ENCODE data around the gene SLC9A8. TPM values are rescaled to one million over a fixed set of nuclear protein-coding genes. Genes with fewer than 3 reads are reported as not detected.

Gene SLC9A8
- total RNA-seq, 5 donors from 2014 or later (not counting 1 experiment from before 2014, with no cell fraction given): 22.2 to 34.2 (median 25.6) TPM

GRCh38 chr20:49909499-49910339, 97.1 kb downstream of the SLC9A8 start:
- POLR2A ChIA-PET: no interaction called here
- no peaks in the 10 kb centered on the region for H3K27me3 Mint-ChIP-seq
- H3K27ac ChIP-seq (ENCODE audit: low read length): no peak overlapping the region
- 93% methylated on average over 21 of the region's 28 CpGs for WGBS (ENCODE audit: insufficient coverage)
- peaks cover 28% of the 10 kb centered on the region for H3K36me3 Mint-ChIP-seq
- H3K4me1 Mint-ChIP-seq: peaks cover 26 to 33% (median 30%) of the 10 kb centered on the region in 3 donors
- H3K4me1 ChIP-seq (ENCODE audit: control insufficient read depth in 1 of 2, extremely low read depth in 1 of 2, insufficient read depth in 2 of 2, low read length in 2 of 2): peaks cover 6 to 17% of the 10 kb centered on the region in 2 experiments
- no peaks in the 10 kb centered on the region for H3K9me3 ChIP-seq
- H3K36me3 ChIP-seq (ENCODE audit: control insufficient read depth in 2 of 2, extremely low read depth in 1 of 2, insufficient read depth in 1 of 2, low read length in 1 of 2): peaks cover 28 to 44% of the 10 kb centered on the region in 2 donors
- no peak overlapping the region for H3K4me3 Mint-ChIP-seq
- H3K9me3 Mint-ChIP-seq: no peaks in the 10 kb centered on the region
- H3K27ac Mint-ChIP-seq: no peak overlapping the region
- H3K27me3 ChIP-seq (replicated peaks in 1 of 2; ENCODE audit: control insufficient read depth in 2 of 2, extremely low read depth in 1 of 2, insufficient read depth in 2 of 2, low read length in 1 of 2): no peaks in the 10 kb centered on the region
- CTCF ChIA-PET: interaction anchor here in 1 of 2 donors (0.8 kb wide), 1 partner anchor 16 kb away, joined by 3 read pairs; no protein-coding TSS in a partner anchor
- DNase-seq: no peak
- no peak overlapping the region for H3K4me3 ChIP-seq (ENCODE audit: control insufficient read depth in 1 of 2, extremely low read depth in 1 of 2, low read length in 1 of 2)
- ATAC-seq (replicated peaks in 1 of 4): no peak

GRCh38 chr20:49910340-49910706, 97.7 kb downstream of the SLC9A8 start:
- peaks cover 6 to 20% of the 10 kb centered on the region in 2 experiments for H3K4me1 ChIP-seq (ENCODE audit: control insufficient read depth in 1 of 2, extremely low read depth in 1 of 2, insufficient read depth in 2 of 2, low read length in 2 of 2)
- Mint-ChIP-seq H3K4me3 (no peak overlapping the region), H3K27me3 (no peaks in the 10 kb centered on the region), H3K9me3 (no peaks in the 10 kb centered on the region), H3K36me3 (peaks cover 22% of the 10 kb centered on the region), H3K4me1 (peaks cover 28 to 34% (median 33%) of the 10 kb centered on the region in 3 donors), H3K27ac (no peak overlapping the region)
- H3K36me3 ChIP-seq (ENCODE audit: control insufficient read depth in 2 of 2, extremely low read depth in 1 of 2, insufficient read depth in 1 of 2, low read length in 1 of 2): peaks cover 24 to 38% of the 10 kb centered on the region in 2 donors
- ATAC-seq (replicated peaks in 1 of 4) (no peak), DNase-seq (no peak)
- no peaks in the 10 kb centered on the region for H3K27me3 ChIP-seq (replicated peaks in 1 of 2; ENCODE audit: control insufficient read depth in 2 of 2, extremely low read depth in 1 of 2, insufficient read depth in 2 of 2, low read length in 1 of 2)
- H3K4me3 ChIP-seq (ENCODE audit: control insufficient read depth in 1 of 2, extremely low read depth in 1 of 2, low read length in 1 of 2): no peak overlapping the region
- POLR2A ChIA-PET: no interaction called here
- 100% methylated on average over 3 of the region's 4 CpGs for WGBS (ENCODE audit: insufficient coverage)
- CTCF ChIA-PET: interaction anchor here in 1 of 2 donors (0.8 kb wide), 1 partner anchor 16 kb away, joined by 3 read pairs; no protein-coding TSS in a partner anchor
- no peak overlapping the region for H3K27ac ChIP-seq (ENCODE audit: low read length)
- H3K9me3 ChIP-seq: no peaks in the 10 kb centered on the region

GRCh38 chr20:49913399-49914047, 100.9 kb downstream of the SLC9A8 start:
- Histone ChIP-seq H3K27me3 (replicated peaks in 1 of 2; ENCODE audit: control insufficient read depth in 2 of 2, extremely low read depth in 1 of 2, insufficient read depth in 2 of 2, low read length in 1 of 2) (no peaks in the 10 kb centered on the region), H3K4me3 (ENCODE audit: control insufficient read depth in 1 of 2, extremely low read depth in 1 of 2, low read length in 1 of 2) (no peak overlapping the region), H3K36me3 (ENCODE audit: control insufficient read depth in 2 of 2, extremely low read depth in 1 of 2, insufficient read depth in 1 of 2, low read length in 1 of 2) (peaks cover 8 to 12% of the 10 kb centered on the region in 2 donors), H3K4me1 (ENCODE audit: control insufficient read depth in 1 of 2, extremely low read depth in 1 of 2, insufficient read depth in 2 of 2, low read length in 2 of 2) (peaks cover 6 to 29% of the 10 kb centered on the region in 2 experiments), H3K9me3 (no peaks in the 10 kb centered on the region), H3K27ac (ENCODE audit: low read length) (no peak overlapping the region)
- Mint-ChIP-seq H3K27ac (no peak overlapping the region), H3K36me3 (peaks cover 4% of the 10 kb centered on the region), H3K27me3 (no peaks in the 10 kb centered on the region), H3K4me1 (peaks cover 41 to 44% (median 43%) of the 10 kb centered on the region in 3 donors), H3K9me3 (no peaks in the 10 kb centered on the region), H3K4me3 (peak overlapping the region; percentile 94 to 99 (median 98))
- POLR2A ChIA-PET: interaction anchor here (0.5 to 1.0 kb wide), 8 partner anchors 14 to 735 kb away, joined by 3 to 14 read pairs (median 5); no protein-coding TSS in a partner anchor
- WGBS (ENCODE audit: insufficient coverage): 97% methylated on average over 8 of the region's 16 CpGs
- no peak for ATAC-seq (replicated peaks in 1 of 4)
- DNase-seq: no peak
- CTCF ChIA-PET: interaction anchor here (0.5 to 0.8 kb wide), 3 partner anchors 32 to 834 kb away, joined by 3 read pairs; no protein-coding TSS in a partner anchor

GRCh38 chr20:49914310-49915117, 101.9 kb downstream of the SLC9A8 start:
- Histone ChIP-seq H3K27me3 (replicated peaks in 1 of 2; ENCODE audit: control insufficient read depth in 2 of 2, extremely low read depth in 1 of 2, insufficient read depth in 2 of 2, low read length in 1 of 2) (no peaks in the 10 kb centered on the region), H3K4me1 (ENCODE audit: control insufficient read depth in 1 of 2, extremely low read depth in 1 of 2, insufficient read depth in 2 of 2, low read length in 2 of 2) (peaks cover 6 to 28% of the 10 kb centered on the region in 2 experiments), H3K9me3 (no peaks in the 10 kb centered on the region), H3K36me3 (ENCODE audit: control insufficient read depth in 2 of 2, extremely low read depth in 1 of 2, insufficient read depth in 1 of 2, low read length in 1 of 2) (peaks cover 5% of the 10 kb centered on the region in 2 donors), H3K4me3 (ENCODE audit: control insufficient read depth in 1 of 2, extremely low read depth in 1 of 2, low read length in 1 of 2) (peak overlapping the region; percentile 96 to 98), H3K27ac (ENCODE audit: low read length) (peak overlapping the region; percentile 99)
- peak overlapping the region; percentile 69 to 75 for H3K27ac Mint-ChIP-seq
- H3K4me3 Mint-ChIP-seq: peak overlapping the region; percentile 94 to 99 (median 98)
- peak in 1 of 4 experiments; percentile 1 for ATAC-seq (replicated peaks in 1 of 4)
- 12% methylated on average over 19 of the region's 19 CpGs for WGBS (ENCODE audit: insufficient coverage)
- DNase-seq: peak in 5 of 35 experiments; percentile 7 to 55 (median 9)
- H3K27me3 Mint-ChIP-seq: no peaks in the 10 kb centered on the region
- peaks cover 2% of the 10 kb centered on the region for H3K36me3 Mint-ChIP-seq
- peaks cover 41 to 44% (median 43%) of the 10 kb centered on the region in 3 donors for H3K4me1 Mint-ChIP-seq
- ChIA-PET CTCF (interaction anchor here (0.5 to 1.0 kb wide), 4 partner anchors 31 to 833 kb away, joined by 3 read pairs; no protein-coding TSS in a partner anchor), POLR2A (interaction anchor here (0.5 to 0.8 kb wide), 4 partner anchors 17 to 98 kb away, joined by 3 to 8 read pairs (median 6); partner anchors contain the start of gene RNF114 (in 1 of the 2))
- H3K9me3 Mint-ChIP-seq: no peaks in the 10 kb centered on the region

- no peaks in the 10 kb centered on the region for H3K9me3 Mint-ChIP-seq
- no peaks in the 10 kb centered on the region for H3K36me3 Mint-ChIP-seq
- DNase-seq: peak in 1 of 35 experiments; percentile 58
- peak overlapping the region; percentile 75 to 100 for H3K27ac Mint-ChIP-seq
- ATAC-seq (replicated peaks in 1 of 4): peak; percentile 64 to 71 (median 68)
- Histone ChIP-seq H3K4me1 (ENCODE audit: control insufficient read depth in 1 of 2, extremely low read depth in 1 of 2, insufficient read depth in 2 of 2, low read length in 2 of 2) (peaks cover 6 to 28% of the 10 kb centered on the region in 2 experiments), H3K9me3 (no peaks in the 10 kb centered on the region), H3K27ac (ENCODE audit: low read length) (peak overlapping the region; percentile 99), H3K27me3 (replicated peaks in 1 of 2; ENCODE audit: control insufficient read depth in 2 of 2, extremely low read depth in 1 of 2, insufficient read depth in 2 of 2, low read length in 1 of 2) (no peaks in the 10 kb centered on the region), H3K36me3 (ENCODE audit: control insufficient read depth in 2 of 2, extremely low read depth in 1 of 2, insufficient read depth in 1 of 2, low read length in 1 of 2) (peaks cover under 1% of the 10 kb centered on the region in 2 donors), H3K4me3 (ENCODE audit: control insufficient read depth in 1 of 2, extremely low read depth in 1 of 2, low read length in 1 of 2) (peak overlapping the region; percentile 96 to 98)
- H3K27me3 Mint-ChIP-seq: no peaks in the 10 kb centered on the region
- ChIA-PET CTCF (interaction anchor here in 1 of 2 donors (1.0 to 1.3 kb wide), 2 partner anchors 11 to 68 kb away, joined by 3 to 5 read pairs; no protein-coding TSS in a partner anchor), POLR2A (interaction anchor here in 1 of 2 donors (0.6 kb wide), 1 partner anchor 21 kb away, joined by 3 read pairs; the partner anchor contains the start of gene RNF114)
- H3K4me1 Mint-ChIP-seq: peaks cover 41 to 44% (median 43%) of the 10 kb centered on the region in 3 donors
- H3K4me3 Mint-ChIP-seq: peak overlapping the region; percentile 94 to 99 (median 98)
- 0% methylated on average over 23 of the region's 23 CpGs for WGBS (ENCODE audit: insufficient coverage)
These were observed 102.4 kb downstream of the SLC9A8 start for GRCh38 chr20:49915118-49915379.

All from T-cell (primary cell).